HG02798 (cell line): ENCODE results near the gene MEGF11.

Source experiments
- ATAC-seq: cut with Tn5 transposase; IDR thresholded peaks from one replicate; pipeline ENCODE4 v1.9.1; 2021; ENCODE audit warnings: mild to moderate bottlenecking; ENCODE audit not compliant: unreplicated experiment, poor library complexity

The MEGF11 gene

GRCh38 chr15:65856821-65857455, 396.6 kb downstream of the MEGF11 start:
- no peak for ATAC-seq

GRCh38 chr15:65851981-65852380, 401.6 kb downstream of the MEGF11 start:
- ATAC-seq, result no peak

- no peak for ATAC-seq
Measured at GRCh38 chr15:65847989-65848388, 405.6 kb downstream of the MEGF11 start.

GRCh38 chr15:65845826-65846519, 407.6 kb downstream of the MEGF11 start:
- ATAC-seq, result no peak
